ENCODE results near the gene EPB41L4B. TPM values are rescaled to one million over a fixed set of nuclear protein-coding genes. Genes with fewer than 3 reads are reported as not detected.

Gene EPB41L4B
- total RNA-seq, 2 experiments from 2014 or later: 0.34 TPM

DNA sequence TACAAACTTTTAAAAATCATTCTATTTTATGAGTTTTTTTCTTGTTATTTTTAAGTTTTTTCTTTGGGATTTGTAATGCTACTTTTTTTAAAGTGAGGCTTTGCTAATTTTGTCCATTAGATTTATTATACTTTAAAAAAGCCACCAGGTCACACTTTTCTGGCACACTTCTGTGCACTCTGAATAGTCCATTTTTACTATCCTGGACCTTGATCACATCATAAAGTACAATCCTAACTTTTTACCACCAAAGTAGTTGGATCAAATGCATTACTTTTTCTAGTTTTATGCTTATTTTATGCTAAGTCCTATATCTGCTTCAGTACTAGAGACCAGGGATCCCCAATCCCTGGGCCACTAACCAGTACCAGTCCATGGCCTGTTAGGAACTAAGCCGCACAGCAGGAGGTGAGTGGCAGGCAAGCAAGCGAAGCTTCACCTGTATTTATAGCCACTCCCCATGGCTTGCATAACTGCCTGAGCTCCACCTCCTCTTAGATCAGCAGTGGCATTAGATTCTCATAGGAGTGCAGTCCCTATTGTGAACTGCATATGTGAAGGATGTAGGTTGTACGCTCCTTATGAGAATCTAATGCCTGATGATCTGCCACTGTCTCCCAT, 169.8 kb downstream of the EPB41L4B start:
- TF ChIP-seq, protein P1, sequence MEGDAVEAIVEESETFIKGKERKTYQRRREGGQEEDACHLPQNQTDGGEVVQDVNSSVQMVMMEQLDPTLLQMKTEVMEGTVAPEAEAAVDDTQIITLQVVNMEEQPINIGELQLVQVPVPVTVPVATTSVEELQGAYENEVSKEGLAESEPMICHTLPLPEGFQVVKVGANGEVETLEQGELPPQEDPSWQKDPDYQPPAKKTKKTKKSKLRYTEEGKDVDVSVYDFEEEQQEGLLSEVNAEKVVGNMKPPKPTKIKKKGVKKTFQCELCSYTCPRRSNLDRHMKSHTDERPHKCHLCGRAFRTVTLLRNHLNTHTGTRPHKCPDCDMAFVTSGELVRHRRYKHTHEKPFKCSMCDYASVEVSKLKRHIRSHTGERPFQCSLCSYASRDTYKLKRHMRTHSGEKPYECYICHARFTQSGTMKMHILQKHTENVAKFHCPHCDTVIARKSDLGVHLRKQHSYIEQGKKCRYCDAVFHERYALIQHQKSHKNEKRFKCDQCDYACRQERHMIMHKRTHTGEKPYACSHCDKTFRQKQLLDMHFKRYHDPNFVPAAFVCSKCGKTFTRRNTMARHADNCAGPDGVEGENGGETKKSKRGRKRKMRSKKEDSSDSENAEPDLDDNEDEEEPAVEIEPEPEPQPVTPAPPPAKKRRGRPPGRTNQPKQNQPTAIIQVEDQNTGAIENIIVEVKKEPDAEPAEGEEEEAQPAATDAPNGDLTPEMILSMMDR (IDR thresholded peaks at IDR 0.05): no peak
- ChIA-PET CTCF (no interaction called here), POLR2A (no interaction called here)
- intact Hi-C loops (cut with micrococcal nuclease): no loop called here
- no peak overlapping the region for H3K4me3 Mint-ChIP-seq
- no peaks in the 10 kb centered on the region for H3K4me1 Mint-ChIP-seq (ENCODE audit: low read depth)
- DNase-seq (no peak), ATAC-seq (no peak)
- H3K9me3 Mint-ChIP-seq: peaks cover 15% of the 10 kb centered on the region
- H3K27me3 Mint-ChIP-seq: peaks cover 2% of the 10 kb centered on the region
- H3K36me3 Mint-ChIP-seq (ENCODE audit: low read depth): no peaks in the 10 kb centered on the region
- no peak overlapping the region for H3K27ac Mint-ChIP-seq

DNA sequence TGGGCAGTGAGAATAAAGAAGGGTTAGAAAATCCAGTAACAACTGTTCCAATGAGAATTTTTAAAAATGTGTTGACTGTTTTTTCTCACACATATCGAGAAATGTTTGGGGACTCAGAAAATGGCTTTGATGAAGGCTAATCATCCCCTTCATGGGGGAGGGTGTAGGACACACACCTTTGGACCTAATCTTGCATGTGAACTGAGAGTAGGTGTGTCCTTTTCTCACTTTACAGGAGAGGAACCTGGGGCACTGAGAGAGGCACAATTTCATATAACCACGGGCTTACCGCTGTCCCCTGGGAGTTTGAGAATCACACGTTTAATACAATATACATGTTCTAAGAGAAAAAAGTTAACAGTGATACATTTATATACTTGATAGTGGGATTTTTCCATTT, 171.1 kb downstream of the EPB41L4B start:
- ChIA-PET POLR2A (no interaction called here), CTCF (no interaction called here)
- Mint-ChIP-seq H3K27ac (no peak overlapping the region), H3K9me3 (peaks cover 13% of the 10 kb centered on the region), H3K4me3 (no peak overlapping the region), H3K36me3 (ENCODE audit: low read depth) (no peaks in the 10 kb centered on the region), H3K27me3 (peaks cover 4% of the 10 kb centered on the region), H3K4me1 (ENCODE audit: low read depth) (no peaks in the 10 kb centered on the region)
- ATAC-seq (no peak), DNase-seq (no peak)
- intact Hi-C loops (cut with micrococcal nuclease): no loop called here
- TF ChIP-seq, protein P1 (IDR thresholded peaks at IDR 0.05): no peak

DNA sequence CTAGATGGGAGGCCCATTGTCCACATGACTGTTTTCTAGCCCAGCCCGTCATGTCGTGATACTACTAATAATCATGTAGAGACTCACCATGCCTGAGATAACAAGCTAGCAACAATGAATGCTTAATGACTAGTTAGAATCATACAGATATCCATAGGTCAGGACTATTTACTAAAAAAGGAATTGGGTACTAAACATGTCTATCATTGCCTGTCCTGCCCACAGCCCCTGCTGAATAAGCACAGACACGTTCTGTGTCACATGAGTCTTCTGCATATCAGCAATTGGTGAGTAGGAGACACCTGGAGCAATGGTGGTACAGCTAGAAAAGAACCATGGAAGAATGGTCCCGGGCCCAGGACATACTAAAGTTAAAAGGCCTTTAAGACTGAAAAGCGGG, 171.8 kb downstream of the EPB41L4B start:
- Mint-ChIP-seq H3K9me3 (peaks cover 8% of the 10 kb centered on the region), H3K27ac (no peak overlapping the region), H3K36me3 (ENCODE audit: low read depth) (no peaks in the 10 kb centered on the region), H3K4me3 (no peak overlapping the region), H3K27me3 (peaks cover 4% of the 10 kb centered on the region), H3K4me1 (ENCODE audit: low read depth) (peaks cover 2% of the 10 kb centered on the region)
- DNase-seq (no peak), ATAC-seq (no peak)
- ChIA-PET CTCF (interaction anchor here (0.8 kb wide), 1 partner anchor 9 kb away, joined by 3 read pairs; no protein-coding TSS in a partner anchor), POLR2A (no interaction called here)
- intact Hi-C loops (cut with micrococcal nuclease): no loop called here
- TF ChIP-seq, protein P1 (IDR thresholded peaks at IDR 0.05): no peak

DNA sequence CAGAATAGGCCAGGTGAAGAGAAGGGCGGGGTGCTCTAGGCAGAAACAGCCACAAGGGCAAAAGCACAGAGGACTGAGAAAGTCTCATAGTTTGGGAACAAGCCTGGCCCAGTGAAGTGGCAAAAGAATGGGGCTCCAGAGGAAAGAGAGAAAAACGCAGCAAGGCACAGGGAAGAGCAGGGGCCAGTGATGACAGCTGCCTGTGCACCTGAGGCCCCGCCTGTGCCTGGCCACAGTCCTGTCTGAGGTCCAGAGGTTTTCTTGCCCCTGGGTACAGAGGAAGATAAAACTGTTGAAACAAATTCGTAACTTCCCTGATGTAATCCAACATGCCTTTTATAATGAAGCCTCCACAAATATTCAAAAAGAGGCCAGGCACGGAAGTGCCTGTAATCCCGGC, 175.8 kb downstream of the EPB41L4B start:
- peaks cover 5% of the 10 kb centered on the region for H3K4me1 Mint-ChIP-seq (ENCODE audit: low read depth)
- DNase-seq (no peak), ATAC-seq (no peak)
- H3K9me3 Mint-ChIP-seq: no peaks in the 10 kb centered on the region
- H3K27ac Mint-ChIP-seq: no peak overlapping the region
- intact Hi-C loops (cut with micrococcal nuclease): no loop called here
- no peak overlapping the region for H3K4me3 Mint-ChIP-seq
- ChIA-PET CTCF (no interaction called here), POLR2A (no interaction called here)
- H3K27me3 Mint-ChIP-seq: peaks cover 2% of the 10 kb centered on the region
- no peaks in the 10 kb centered on the region for H3K36me3 Mint-ChIP-seq (ENCODE audit: low read depth)
- TF ChIP-seq, protein P1 (IDR thresholded peaks at IDR 0.05): no peak

DNA sequence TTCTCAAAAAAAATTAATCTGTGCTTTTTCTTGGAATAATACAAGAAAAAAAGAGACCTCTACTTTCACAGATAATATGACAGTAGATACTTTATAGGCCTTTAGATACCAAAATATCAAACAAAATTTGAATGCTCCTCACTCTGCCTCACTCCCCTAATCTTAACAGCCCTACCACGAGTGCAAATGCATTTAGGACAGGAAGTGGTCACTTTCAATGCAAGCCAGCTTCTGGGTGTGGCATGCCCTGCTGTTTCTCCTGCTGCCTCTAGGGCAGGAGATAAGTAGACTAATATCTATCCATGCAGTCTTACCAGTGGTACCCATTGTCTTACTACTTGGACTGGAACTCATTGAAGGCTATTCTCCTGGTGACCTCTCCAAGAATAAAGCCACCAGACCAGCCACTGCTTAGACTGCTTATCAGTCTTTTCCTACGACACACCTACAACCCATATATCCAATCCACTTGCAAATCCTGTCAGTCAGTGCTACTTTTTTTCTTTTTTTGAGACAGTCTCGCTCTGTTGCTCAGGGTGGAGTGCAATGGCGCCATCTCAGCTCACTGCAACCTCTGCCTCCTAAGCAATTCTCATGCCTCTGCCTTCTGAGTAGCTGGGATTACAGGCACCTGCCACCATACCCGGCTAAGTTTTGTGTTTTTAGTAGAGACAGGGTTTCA, 176.8 kb downstream of the EPB41L4B start:
- TF ChIP-seq, protein P1 (IDR thresholded peaks at IDR 0.05): peak; percentile 28
- ATAC-seq: peak; percentile 90
- ChIA-PET POLR2A (no interaction called here), CTCF (interaction anchor here (0.6 kb wide), 1 partner anchor 14 kb away, joined by 3 read pairs; no protein-coding TSS in a partner anchor)
- intact Hi-C loops (cut with micrococcal nuclease): no loop called here
- Mint-ChIP-seq H3K4me3 (no peak overlapping the region), H3K27ac (no peak overlapping the region), H3K9me3 (no peaks in the 10 kb centered on the region), H3K36me3 (ENCODE audit: low read depth) (no peaks in the 10 kb centered on the region), H3K27me3 (peaks cover 2% of the 10 kb centered on the region), H3K4me1 (ENCODE audit: low read depth) (peaks cover 5% of the 10 kb centered on the region)
- DNase-seq: peak; percentile 45
